Esophagus squamous epithelium (tissue), 5 donors: ENCODE results near the gene ACTR8. TPM values are rescaled to one million over a fixed set of nuclear protein-coding genes. Genes with fewer than 3 reads are reported as not detected.

ENCODE experiments used
- DNase-seq: peaks from one replicate; lab custom pipeline; 2025; lab: John Stamatoyannopoulos, UW
- H3K27ac ChIP-seq, 4 donors: fragments of 200-600 bp; sonication (generic); one replicate each; pipeline ENCODE4 v1.5.1; 2016 to 2019; ENCODE audit warnings: mild to moderate bottlenecking in 1 of 4
- H3K27me3 ChIP-seq, 4 donors: fragments of 200-600 bp; sonication (generic); 1 replicate in 3 of 4; 2 replicates in 1 of 4; pipeline versions ENCODE4 v1.5.1 to v1.6.0; 2017 to 2021; ENCODE audit warnings: antibody characterized with exemption in 1 of 4
- H3K36me3 ChIP-seq, 3 donors: fragments of 200-600 bp; sonication (generic); one replicate each; pipeline ENCODE4 v1.5.1; 2016 to 2019
- H3K4me1 ChIP-seq, 3 donors: fragments of 200-600 bp; sonication (generic); one replicate each; pipeline ENCODE4 v1.5.1; 2017 to 2019
- H3K4me3 ChIP-seq, 4 donors: fragments of 200-600 bp; sonication (generic); 1 replicate in 3 of 4; 2 replicates in 1 of 4; pipeline ENCODE4 v1.5.1; 2016 to 2019; ENCODE audit warnings: mild to moderate bottlenecking in 2 of 4, moderate library complexity in 1 of 4
- H3K9me3 ChIP-seq, 3 donors: fragments of 200-600 bp; sonication (generic); one replicate each; pipeline ENCODE4 v1.5.1; 2016 to 2019
- CTCF ChIP-seq, 6 experiments: fragments of 450-650 bp in 4 of 6; fragments of 200-600 bp in 2 of 6; sonication (generic) in 2 of 6; IDR thresholded peaks; one replicate each; pipeline ENCODE4 v1.5.1; 2016 to 2019; ENCODE audit warnings: antibody characterized with exemption in 6 of 6, mild to moderate bottlenecking in 4 of 6, moderate library complexity in 4 of 6
- POLR2A ChIP-seq, 4 donors: fragments of 450-650 bp; IDR thresholded peaks; one replicate each; pipeline ENCODE4 v1.6.1; 2017; ENCODE audit warnings: antibody characterized with exemption in 4 of 4, mild to moderate bottlenecking in 4 of 4, moderate library complexity in 3 of 4
- WGBS, 2 donors: methylation state at CpG; one replicate each; pipeline ENCODE4 v1.1.5; 2018; 5-methylcytosine and 5-hydroxymethylcytosine counted together
- intact Hi-C: fragments of 100-400 bp; cut with DNase I; formaldehyde crosslinking; loops from one replicate; pipeline ENCODE4 v1.15.0; 2022
- total RNA-seq, 4 donors: library from RNA; depleted of rRNA; stranded (reverse); fragments of >200 nt; gene quantifications; one replicate each; pipeline ENCODE4 v1.1.0, GENCODE V29; 2016
- donor health status: DM: yes; HTN: yes; CAD: no.

ACTR8 gene
- total RNA-seq, 4 donors from 2014 or later, result 10.7 to 19.3 (median 15.8) TPM

DNA sequence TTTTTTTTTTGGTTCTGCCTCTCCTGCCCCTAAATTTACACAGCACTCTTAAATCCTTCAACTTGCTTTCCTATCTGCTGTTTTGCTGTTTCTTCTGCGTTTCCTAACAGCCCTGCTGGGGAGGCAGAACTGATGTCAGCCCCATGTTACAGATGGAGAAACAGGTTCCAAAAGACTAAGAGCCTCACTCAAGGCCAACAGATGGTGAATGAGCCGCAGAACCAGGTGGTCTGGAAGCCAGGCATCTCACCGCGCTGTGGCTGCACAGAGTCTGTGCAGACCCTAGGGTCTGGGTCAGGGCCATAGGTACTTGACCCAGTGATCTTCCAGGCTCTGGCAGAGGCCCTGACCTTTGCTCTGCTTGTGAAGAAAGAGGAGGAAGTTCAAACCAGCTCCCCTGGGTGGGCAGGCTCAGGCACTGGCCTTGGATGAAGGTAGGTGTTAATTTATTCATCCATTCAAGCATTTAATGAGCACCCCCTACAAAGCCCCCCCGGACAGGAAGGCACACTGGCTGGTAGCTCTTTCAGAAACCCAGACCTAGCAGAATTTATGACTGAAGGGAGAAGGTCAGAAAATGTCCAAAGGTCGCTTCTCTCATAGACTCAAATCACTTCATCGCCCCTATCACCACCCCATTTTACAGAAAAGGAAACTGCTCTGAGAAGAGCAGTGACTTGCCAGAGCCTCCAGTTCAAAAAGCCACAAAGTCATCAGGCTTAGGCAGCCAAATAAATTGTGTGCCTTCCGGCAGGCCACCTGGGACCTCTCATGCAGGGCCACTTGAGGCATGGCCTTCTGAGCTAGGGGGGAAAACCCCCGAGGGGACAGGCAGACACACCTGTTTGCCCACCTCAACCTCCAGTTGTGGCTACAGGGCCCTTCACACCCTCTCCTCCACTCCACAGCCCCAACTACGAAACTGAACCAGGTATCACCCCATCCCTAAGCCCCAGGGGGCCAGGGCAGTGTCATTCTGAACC lies 38.5 kb downstream of the ACTR8 start:
- no peak overlapping the region for H3K4me3 ChIP-seq
- no peaks in the 10 kb centered on the region for H3K9me3 ChIP-seq
- intact Hi-C loops, result no loop called here
- H3K4me1 ChIP-seq, result peaks cover 6 to 20% (median 10%) of the 10 kb centered on the region in 3 donors
- peaks cover 0 to 46% (median 0%) of the 10 kb centered on the region in 4 donors for H3K27me3 ChIP-seq
- no peak for DNase-seq
- H3K36me3 ChIP-seq, result no peaks in the 10 kb centered on the region
- H3K27ac ChIP-seq, result no peak overlapping the region
- no peak for TF ChIP-seq POLR2A (IDR thresholded peaks at IDR 0.05)
- no peak for TF ChIP-seq CTCF (IDR thresholded peaks at IDR 0.05)
- 82 to 84% methylated on average over 6 to 9 of the region's 10 CpGs for WGBS, 2 donors

DNA sequence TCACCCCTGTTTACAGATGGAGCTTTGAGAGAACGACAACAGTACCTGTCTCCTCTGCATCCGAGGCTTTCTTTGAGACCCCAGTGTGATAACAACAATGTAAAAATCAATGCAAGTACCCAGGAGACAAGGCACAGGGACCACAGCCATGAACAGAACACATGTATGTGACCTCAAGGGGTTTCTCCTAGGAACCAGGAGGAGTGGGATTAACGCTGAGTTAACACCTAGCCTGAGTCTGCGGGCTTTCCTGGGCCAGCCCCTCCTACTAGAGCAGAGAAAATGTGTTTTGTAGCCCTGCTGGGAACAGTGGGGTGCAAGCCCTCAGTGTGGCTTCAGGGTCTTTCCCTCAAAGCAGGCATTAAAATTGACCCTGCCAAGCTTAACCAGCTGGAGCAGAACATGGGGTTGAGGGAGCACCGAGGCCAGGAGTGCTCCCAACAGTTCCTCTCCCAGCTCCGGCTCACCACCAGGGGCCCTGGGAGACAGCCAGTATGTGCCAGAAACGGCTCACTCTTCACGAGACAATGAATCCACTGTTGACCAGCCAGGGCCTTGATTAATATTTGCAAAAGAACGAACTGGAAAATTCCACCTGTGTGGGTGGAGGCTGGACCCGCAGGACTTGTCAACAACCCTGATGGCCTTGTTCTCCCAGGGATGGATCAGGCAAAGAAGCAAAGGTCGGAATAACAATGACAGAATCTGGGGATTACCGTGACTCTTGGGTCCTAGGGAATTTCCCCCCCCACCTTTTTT lies 39.3 kb downstream of the ACTR8 start:
- Histone ChIP-seq H3K4me1 (peaks cover 6 to 20% (median 10%) of the 10 kb centered on the region in 3 donors), H3K9me3 (no peaks in the 10 kb centered on the region), H3K27ac (no peak overlapping the region), H3K36me3 (no peaks in the 10 kb centered on the region), H3K27me3 (peaks cover 0 to 37% (median 0%) of the 10 kb centered on the region in 4 donors), H3K4me3 (no peak overlapping the region)
- 55 to 64% methylated on average over 5 to 9 of the region's 12 CpGs for WGBS, 2 donors
- TF ChIP-seq POLR2A (IDR thresholded peaks at IDR 0.05), result no peak
- peak in 3 of 6 experiments; percentile 4 to 43 (median 15) for TF ChIP-seq CTCF (IDR thresholded peaks at IDR 0.05)
- DNase-seq, result no peak
- intact Hi-C loops, result no loop called here

DNA sequence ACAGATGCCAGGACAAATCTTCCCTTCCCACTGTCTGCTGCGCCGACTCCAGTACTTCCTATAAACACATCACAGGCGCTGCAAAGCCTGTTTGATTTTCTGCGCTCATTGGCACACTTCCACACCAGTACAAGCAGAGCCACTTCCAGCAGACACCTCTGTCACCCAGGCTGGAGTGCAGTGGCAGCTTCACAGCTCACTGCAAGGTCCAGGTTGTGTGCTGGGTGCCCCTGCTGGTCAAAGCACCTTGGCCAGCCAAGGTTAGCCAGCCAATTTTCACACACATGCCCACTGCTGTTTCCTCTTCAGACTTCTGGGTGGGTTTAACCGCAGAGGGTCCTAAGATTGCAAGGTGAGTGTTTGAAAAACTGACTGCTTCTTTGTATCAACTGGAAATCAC lies 40.7 kb downstream of the ACTR8 start:
- Histone ChIP-seq H3K9me3 (no peaks in the 10 kb centered on the region), H3K4me3 (no peak overlapping the region), H3K27ac (no peak overlapping the region), H3K27me3 (peaks cover 0 to 24% (median 0%) of the 10 kb centered on the region in 4 donors), H3K4me1 (peaks cover 0 to 13% (median 5%) of the 10 kb centered on the region in 3 donors), H3K36me3 (no peaks in the 10 kb centered on the region)
- no peak for DNase-seq
- intact Hi-C loops, result no loop called here
- no peak for TF ChIP-seq CTCF (IDR thresholded peaks at IDR 0.05)
- no peak for TF ChIP-seq POLR2A (IDR thresholded peaks at IDR 0.05)
- 79 to 91% methylated on average over 4 of the region's 5 CpGs for WGBS, 2 donors

DNA sequence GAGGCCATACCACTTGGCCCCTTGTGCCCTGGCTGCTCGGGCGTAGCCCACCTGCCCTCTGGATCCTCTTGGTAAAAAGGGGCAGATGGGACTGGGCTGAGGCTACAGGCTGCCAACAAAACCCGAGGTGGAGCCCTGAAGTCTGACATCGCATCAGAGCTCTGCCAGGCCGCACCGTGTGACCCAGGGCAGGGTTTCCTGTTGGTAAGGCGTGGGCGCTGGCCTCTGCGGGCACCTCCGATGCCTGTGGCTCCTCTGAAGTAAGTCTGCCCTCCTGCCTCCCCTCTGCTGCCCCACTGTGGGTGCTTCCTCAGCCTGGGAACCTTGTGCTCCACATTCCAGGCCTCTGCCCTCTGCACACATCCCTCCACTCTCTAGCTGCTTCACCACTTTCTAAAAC lies 44.6 kb downstream of the ACTR8 start:
- 81 to 88% methylated on average over 9 to 10 of the region's 10 CpGs for WGBS, 2 donors
- no peak for TF ChIP-seq CTCF (IDR thresholded peaks at IDR 0.05)
- TF ChIP-seq POLR2A (IDR thresholded peaks at IDR 0.05), result no peak
- Histone ChIP-seq H3K27ac (no peak overlapping the region), H3K36me3 (no peaks in the 10 kb centered on the region), H3K27me3 (no peaks in the 10 kb centered on the region), H3K4me3 (no peak overlapping the region), H3K4me1 (no peaks in the 10 kb centered on the region), H3K9me3 (no peaks in the 10 kb centered on the region)
- DNase-seq, result no peak
- intact Hi-C loops, result no loop called here
